HFF-Myc (cell line): ENCODE results near the gene TJP1.

Experiments used
- DNase-seq: peaks from one replicate; pipeline ENCODE4 v3.0.0-alpha.2; 2011; ENCODE audit warnings: low read depth; ENCODE audit errors: extremely low read depth
- H3K4me3 ChIP-seq: replicated peaks from 2 replicates; pipeline ENCODE4 v1.5.1; 2011; ENCODE audit warnings: low read depth, mild to moderate bottlenecking, control low read depth, low read length
- TF ChIP-seq, protein P1 (sequence below): IDR thresholded peaks from 2 replicates; pipeline ENCODE4 v1.5.1; 2012; ENCODE audit warnings: mild to moderate bottlenecking, low read depth, low read length, control low read depth; ENCODE audit errors: missing control alignments

TJP1 gene

DNA sequence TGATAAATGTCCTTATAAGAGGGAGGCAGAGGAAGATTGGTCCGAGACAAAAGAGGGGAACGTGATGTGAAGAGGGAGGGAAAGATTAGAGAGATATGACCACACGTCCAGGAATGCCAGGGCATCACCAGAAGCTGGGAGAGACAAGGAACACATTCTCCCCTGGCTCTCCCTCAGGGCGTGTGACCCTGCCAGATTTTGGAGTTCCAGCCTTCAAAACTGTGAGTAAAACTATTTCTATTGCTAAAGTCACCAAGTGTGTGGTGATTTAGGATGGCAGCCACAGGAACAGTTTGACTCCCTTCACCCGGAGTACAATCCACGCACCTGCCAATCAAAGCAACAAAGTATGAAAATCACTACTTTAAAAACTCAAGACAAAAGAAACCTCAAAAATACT, 32.1 kb upstream of the TJP1 start:
- TF ChIP-seq, protein P1, sequence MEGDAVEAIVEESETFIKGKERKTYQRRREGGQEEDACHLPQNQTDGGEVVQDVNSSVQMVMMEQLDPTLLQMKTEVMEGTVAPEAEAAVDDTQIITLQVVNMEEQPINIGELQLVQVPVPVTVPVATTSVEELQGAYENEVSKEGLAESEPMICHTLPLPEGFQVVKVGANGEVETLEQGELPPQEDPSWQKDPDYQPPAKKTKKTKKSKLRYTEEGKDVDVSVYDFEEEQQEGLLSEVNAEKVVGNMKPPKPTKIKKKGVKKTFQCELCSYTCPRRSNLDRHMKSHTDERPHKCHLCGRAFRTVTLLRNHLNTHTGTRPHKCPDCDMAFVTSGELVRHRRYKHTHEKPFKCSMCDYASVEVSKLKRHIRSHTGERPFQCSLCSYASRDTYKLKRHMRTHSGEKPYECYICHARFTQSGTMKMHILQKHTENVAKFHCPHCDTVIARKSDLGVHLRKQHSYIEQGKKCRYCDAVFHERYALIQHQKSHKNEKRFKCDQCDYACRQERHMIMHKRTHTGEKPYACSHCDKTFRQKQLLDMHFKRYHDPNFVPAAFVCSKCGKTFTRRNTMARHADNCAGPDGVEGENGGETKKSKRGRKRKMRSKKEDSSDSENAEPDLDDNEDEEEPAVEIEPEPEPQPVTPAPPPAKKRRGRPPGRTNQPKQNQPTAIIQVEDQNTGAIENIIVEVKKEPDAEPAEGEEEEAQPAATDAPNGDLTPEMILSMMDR: no peak
- H3K4me3 ChIP-seq: no peak overlapping the region
- no peak for DNase-seq

DNA sequence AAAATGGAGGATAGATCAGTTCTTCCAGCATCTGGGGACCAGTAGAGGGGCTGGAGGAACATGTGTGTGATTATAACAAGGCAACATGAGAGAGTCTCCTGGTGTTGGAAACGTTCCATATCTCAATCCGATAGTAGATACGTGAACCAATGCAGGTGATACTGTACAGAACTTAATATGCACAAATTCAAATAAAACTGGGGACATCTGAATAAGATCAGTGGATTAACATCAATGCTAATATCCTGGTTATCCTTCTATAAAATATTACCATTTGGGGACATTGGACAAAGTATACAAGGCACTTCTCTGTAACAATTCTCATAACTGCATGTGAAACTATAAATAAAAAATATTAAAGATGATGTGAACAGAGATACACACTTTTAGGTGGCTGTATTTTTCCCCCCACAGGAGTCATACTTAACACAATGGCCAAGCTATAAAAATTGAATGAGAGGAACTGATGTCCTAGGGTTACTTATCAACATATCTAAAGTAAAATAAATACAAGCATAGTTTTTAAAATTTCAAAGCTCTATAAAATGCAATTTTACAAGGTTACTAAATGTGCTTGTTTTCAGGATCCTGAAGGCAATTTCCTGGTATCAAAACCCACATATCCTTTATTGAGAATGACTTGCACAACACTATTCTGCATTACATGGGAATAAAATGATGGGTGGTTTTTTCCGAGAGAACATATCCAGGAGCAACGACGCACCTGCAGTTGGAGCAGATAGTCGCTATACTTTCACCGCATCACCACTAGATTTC, 31.1 kb upstream of the TJP1 start:
- H3K4me3 ChIP-seq: no peak overlapping the region
- no peak for DNase-seq
- TF ChIP-seq, protein P1: no peak

DNA sequence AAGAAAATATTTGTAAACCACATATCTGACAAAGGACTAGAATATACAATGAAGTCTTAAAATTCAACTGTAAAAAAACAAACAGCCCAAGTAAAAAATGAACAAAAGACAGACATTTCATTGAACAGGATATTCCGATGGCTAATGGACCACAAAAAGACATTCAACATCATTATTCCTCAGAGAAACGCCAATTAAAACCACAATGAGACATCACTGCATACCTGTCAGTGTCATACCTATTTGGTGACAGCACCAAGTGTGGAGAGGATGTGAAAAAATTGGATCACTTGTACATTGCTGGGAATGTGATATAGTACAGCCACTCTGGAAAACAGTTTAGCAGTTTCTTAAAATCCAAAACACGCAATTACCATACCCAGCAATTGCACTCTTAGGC, 29.9 kb upstream of the TJP1 start:
- no peak overlapping the region for H3K4me3 ChIP-seq
- no peak for DNase-seq
- TF ChIP-seq, protein P1: no peak

DNA sequence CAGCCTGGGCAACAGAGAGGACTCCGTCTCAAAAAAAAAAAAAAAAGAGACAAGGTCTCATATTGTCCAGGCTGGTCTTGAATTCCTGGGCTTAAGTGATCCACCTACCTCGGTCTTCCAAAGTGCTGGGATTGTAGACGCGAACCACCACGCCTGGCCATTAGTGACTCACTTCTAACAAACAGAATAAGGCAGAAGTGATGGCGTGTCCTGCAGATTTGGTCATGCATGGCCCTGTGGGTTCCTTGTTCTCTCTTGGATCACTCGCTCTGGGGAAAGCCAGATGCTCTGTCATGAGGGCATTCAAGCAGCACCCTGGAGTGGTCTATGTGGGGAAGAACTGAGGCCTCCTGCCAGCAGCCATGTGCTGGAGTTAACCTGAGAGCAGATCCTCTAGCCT, 27.4 kb upstream of the TJP1 start:
- no peak overlapping the region for H3K4me3 ChIP-seq
- DNase-seq: no peak
- TF ChIP-seq, protein P1: no peak

DNA sequence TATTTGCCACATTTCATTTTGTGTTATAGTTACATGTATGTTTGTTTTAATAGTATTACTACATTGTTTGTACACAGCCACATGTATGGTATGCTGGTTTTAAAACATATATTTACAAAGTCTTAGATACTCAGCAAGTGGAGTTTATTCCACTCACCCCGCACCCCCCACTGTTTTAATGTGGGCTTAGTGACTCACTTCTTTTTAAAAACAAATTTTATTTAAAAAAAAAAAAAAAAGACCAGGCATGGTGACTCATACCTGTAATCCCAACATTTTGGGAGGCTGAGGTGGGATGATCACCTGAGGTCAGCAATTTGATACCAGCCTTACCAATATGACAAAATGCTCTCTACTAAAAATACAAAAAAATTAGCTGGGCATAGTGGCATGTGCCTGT, 26.9 kb upstream of the TJP1 start:
- no peak overlapping the region for H3K4me3 ChIP-seq
- no peak for DNase-seq
- TF ChIP-seq, protein P1: no peak

DNA sequence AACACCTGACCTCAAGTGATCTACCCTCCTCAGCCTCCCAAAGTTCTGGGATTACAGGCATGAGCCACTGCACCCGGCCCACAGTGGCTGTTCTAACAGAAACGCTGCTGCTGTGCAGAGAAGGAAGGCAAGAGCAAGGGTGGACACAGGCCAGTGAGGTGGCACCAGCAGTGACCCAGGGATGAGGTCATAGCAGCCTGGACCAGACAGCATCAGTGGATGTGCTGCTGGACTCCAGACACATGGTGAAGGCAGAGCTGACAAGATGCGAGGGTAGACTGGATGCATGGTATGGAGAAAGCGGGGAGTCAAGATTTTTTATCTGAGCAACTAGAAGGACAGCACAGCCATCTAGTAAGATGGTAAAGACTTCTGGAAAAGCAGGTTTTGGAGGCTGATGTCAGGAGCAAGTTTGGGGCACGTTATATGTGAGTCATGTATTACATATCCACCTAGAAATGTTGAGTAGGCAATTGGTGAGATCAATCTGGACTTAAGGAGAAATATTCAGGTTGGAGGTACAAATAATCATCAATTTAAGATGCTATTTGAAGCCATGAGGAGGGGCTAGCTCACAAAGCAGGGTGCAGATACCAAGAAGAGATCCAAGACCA, 22.1 kb upstream of the TJP1 start:
- no peak for DNase-seq
- H3K4me3 ChIP-seq: no peak overlapping the region
- TF ChIP-seq, protein P1: no peak
